ENCODE measurements around the gene ESD. TPM values are rescaled to one million over a fixed set of nuclear protein-coding genes. Genes with fewer than 3 reads are reported as not detected.

Gene ESD
- total RNA-seq, 1 experiment from 2014 or later: 58.7 TPM

DNA sequence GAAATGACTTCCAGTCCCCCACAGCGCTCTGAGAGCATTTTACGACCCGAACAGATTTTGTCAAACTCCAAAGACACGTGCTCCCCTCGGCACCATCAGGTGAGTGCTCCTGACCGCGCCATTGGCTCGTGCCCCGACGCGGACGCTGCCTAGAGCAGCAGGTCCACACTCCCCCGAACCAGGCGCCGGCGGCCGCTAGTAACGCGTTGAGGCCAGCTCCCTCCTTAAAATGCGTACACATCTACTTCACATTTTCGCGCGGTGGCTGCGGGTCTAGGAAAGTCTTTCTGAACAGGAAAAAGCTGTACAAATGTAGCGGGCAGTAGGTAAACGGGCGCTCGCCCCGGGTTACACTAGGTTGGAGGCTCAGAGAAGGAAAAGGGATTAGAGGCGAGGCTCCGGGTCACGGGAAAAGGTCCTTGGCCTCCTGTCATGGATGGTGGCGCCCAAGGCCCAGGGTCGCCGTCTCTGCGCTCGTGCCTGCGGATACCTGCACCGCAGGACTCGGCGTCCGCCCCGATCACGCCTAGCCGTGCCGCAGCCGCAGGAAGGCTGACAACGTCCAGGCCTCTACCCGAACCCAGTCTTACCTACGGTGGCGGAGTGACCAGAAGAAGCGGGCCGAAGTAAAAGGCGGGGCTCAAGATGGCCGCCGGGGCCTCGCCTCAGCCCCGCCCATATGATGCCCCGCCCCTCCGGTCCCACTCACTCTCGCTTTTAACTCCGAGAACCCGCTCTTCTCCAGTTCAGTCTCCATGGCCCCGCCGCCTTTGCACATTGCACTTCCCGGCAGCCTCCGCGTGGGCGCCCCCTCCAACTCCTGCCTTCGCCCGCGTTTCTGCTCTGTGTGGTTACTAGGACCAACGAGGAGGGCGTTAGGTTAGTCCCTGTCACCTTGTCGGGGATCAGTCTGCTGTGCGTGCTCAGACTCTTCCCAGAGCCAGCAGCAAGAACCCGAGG lies at the start of gene ESD (continued):
- TF ChIP-seq NFE2L1 (CRISPR knock-in tag; IDR thresholded peaks at IDR 0.05) (peak; percentile 77; the same call in 1 of the 2 replicates), KAT7 (CRISPR knock-in tag; IDR thresholded peaks at IDR 0.05; ENCODE audit: borderline replicate concordance) (0 out of 2 replicates have a peak, but pooled peaks have one; percentile 52), ZNF232 (CRISPR knock-in tag; IDR thresholded peaks at IDR 0.05) (peak; percentile 68; the same call in 1 of the 2 replicates), EMX1 (CRISPR knock-in tag; IDR thresholded peaks at IDR 0.05) (0 out of 2 replicates have a peak, but pooled peaks have one; percentile 40), SMAD4 (CRISPR knock-in tag; IDR thresholded peaks at IDR 0.05) (0 out of 2 replicates have a peak, but pooled peaks have one; percentile 29), ZNF263 (CRISPR knock-in tag; IDR thresholded peaks at IDR 0.05; ENCODE audit: low read depth) (peak; percentile 44; the same call in 1 of the 2 replicates), ZBTB21 (CRISPR knock-in tag; IDR thresholded peaks at IDR 0.05; ENCODE audit: borderline replicate concordance) (0 out of 2 replicates have a peak, but pooled peaks have one; percentile 37), TEAD1 (CRISPR knock-in tag; IDR thresholded peaks at IDR 0.05) (peak; percentile 89), GABPB1 (CRISPR knock-in tag; IDR thresholded peaks at IDR 0.05) (0 out of 2 replicates have a peak, but pooled peaks have one; percentile 45), CREB1 (CRISPR knock-in tag; IDR thresholded peaks at IDR 0.05) (peak; percentile 73), MXD4 (CRISPR knock-in tag; IDR thresholded peaks at IDR 0.05; ENCODE audit: borderline replicate concordance) (no peak), NR2C2 (CRISPR knock-in tag; IDR thresholded peaks at IDR 0.05) (peak; percentile 18; the same call in 1 of the 2 replicates), TEAD4 (CRISPR knock-in tag; IDR thresholded peaks at IDR 0.05) (peak; percentile 32; the same call in 1 of the 2 replicates), ZNF317 (CRISPR knock-in tag; IDR thresholded peaks at IDR 0.05; ENCODE audit: borderline replicate concordance, low read depth) (no peak), JAZF1 (CRISPR knock-in tag; IDR thresholded peaks at IDR 0.05) (no peak), SP1 (CRISPR knock-in tag; conservative IDR thresholded peaks at IDR 0.05) (peak; percentile 44; the same call in 1 of the 2 replicates), NFYB (CRISPR knock-in tag; conservative IDR thresholded peaks at IDR 0.05; ENCODE audit: low read depth) (peak; percentile 56; the same call in 1 of the 2 replicates), ETV6 (CRISPR knock-in tag; IDR thresholded peaks at IDR 0.05) (peak; percentile 73; the same call in 1 of the 2 replicates), NFATC4 (CRISPR knock-in tag; IDR thresholded peaks at IDR 0.05) (no peak)
- TF ChIP-seq, protein P1, sequence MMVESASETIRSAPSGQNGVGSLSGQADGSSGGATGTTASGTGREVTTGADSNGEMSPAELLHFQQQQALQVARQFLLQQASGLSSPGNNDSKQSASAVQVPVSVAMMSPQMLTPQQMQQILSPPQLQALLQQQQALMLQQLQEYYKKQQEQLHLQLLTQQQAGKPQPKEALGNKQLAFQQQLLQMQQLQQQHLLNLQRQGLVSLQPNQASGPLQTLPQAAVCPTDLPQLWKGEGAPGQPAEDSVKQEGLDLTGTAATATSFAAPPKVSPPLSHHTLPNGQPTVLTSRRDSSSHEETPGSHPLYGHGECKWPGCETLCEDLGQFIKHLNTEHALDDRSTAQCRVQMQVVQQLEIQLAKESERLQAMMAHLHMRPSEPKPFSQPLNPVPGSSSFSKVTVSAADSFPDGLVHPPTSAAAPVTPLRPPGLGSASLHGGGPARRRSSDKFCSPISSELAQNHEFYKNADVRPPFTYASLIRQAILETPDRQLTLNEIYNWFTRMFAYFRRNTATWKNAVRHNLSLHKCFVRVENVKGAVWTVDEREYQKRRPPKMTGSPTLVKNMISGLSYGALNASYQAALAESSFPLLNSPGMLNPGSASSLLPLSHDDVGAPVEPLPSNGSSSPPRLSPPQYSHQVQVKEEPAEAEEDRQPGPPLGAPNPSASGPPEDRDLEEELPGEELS (CRISPR knock-in tag; IDR thresholded peaks at IDR 0.05): peak; percentile 76
- TF ChIP-seq, protein P2, sequence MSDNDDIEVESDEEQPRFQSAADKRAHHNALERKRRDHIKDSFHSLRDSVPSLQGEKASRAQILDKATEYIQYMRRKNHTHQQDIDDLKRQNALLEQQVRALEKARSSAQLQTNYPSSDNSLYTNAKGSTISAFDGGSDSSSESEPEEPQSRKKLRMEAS (CRISPR knock-in tag; IDR thresholded peaks at IDR 0.05): peak; percentile 93
- TF ChIP-seq, protein P3, sequence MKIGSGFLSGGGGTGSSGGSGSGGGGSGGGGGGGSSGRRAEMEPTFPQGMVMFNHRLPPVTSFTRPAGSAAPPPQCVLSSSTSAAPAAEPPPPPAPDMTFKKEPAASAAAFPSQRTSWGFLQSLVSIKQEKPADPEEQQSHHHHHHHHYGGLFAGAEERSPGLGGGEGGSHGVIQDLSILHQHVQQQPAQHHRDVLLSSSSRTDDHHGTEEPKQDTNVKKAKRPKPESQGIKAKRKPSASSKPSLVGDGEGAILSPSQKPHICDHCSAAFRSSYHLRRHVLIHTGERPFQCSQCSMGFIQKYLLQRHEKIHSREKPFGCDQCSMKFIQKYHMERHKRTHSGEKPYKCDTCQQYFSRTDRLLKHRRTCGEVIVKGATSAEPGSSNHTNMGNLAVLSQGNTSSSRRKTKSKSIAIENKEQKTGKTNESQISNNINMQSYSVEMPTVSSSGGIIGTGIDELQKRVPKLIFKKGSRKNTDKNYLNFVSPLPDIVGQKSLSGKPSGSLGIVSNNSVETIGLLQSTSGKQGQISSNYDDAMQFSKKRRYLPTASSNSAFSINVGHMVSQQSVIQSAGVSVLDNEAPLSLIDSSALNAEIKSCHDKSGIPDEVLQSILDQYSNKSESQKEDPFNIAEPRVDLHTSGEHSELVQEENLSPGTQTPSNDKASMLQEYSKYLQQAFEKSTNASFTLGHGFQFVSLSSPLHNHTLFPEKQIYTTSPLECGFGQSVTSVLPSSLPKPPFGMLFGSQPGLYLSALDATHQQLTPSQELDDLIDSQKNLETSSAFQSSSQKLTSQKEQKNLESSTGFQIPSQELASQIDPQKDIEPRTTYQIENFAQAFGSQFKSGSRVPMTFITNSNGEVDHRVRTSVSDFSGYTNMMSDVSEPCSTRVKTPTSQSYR (CRISPR knock-in tag; IDR thresholded peaks at IDR 0.05): peak; percentile 70
- TF ChIP-seq, protein P4, sequence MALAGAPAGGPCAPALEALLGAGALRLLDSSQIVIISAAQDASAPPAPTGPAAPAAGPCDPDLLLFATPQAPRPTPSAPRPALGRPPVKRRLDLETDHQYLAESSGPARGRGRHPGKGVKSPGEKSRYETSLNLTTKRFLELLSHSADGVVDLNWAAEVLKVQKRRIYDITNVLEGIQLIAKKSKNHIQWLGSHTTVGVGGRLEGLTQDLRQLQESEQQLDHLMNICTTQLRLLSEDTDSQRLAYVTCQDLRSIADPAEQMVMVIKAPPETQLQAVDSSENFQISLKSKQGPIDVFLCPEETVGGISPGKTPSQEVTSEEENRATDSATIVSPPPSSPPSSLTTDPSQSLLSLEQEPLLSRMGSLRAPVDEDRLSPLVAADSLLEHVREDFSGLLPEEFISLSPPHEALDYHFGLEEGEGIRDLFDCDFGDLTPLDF (CRISPR knock-in tag; IDR thresholded peaks at IDR 0.05): peak; percentile 57; the same call in 1 of the 2 replicates
- TF ChIP-seq, protein P5, sequence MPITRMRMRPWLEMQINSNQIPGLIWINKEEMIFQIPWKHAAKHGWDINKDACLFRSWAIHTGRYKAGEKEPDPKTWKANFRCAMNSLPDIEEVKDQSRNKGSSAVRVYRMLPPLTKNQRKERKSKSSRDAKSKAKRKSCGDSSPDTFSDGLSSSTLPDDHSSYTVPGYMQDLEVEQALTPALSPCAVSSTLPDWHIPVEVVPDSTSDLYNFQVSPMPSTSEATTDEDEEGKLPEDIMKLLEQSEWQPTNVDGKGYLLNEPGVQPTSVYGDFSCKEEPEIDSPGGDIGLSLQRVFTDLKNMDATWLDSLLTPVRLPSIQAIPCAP (CRISPR knock-in tag; IDR thresholded peaks at IDR 0.05): 0 out of 2 replicates have a peak, but pooled peaks have one; percentile 75
- TF ChIP-seq, protein P6, sequence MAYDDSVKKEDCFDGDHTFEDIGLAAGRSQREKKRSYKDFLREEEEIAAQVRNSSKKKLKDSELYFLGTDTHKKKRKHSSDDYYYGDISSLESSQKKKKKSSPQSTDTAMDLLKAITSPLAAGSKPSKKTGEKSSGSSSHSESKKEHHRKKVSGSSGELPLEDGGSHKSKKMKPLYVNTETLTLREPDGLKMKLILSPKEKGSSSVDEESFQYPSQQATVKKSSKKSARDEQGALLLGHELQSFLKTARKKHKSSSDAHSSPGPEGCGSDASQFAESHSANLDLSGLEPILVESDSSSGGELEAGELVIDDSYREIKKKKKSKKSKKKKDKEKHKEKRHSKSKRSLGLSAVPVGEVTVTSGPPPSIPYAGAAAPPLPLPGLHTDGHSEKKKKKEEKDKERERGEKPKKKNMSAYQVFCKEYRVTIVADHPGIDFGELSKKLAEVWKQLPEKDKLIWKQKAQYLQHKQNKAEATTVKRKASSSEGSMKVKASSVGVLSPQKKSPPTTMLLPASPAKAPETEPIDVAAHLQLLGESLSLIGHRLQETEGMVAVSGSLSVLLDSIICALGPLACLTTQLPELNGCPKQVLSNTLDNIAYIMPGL (CRISPR knock-in tag; IDR thresholded peaks at IDR 0.05): 0 out of 2 replicates have a peak, but pooled peaks have one; percentile 32
- TF ChIP-seq, protein P7, sequence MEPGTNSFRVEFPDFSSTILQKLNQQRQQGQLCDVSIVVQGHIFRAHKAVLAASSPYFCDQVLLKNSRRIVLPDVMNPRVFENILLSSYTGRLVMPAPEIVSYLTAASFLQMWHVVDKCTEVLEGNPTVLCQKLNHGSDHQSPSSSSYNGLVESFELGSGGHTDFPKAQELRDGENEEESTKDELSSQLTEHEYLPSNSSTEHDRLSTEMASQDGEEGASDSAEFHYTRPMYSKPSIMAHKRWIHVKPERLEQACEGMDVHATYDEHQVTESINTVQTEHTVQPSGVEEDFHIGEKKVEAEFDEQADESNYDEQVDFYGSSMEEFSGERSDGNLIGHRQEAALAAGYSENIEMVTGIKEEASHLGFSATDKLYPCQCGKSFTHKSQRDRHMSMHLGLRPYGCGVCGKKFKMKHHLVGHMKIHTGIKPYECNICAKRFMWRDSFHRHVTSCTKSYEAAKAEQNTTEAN (CRISPR knock-in tag; IDR thresholded peaks at IDR 0.05): 0 out of 2 replicates have a peak, but pooled peaks have one; percentile 49
- TF ChIP-seq, protein P8, sequence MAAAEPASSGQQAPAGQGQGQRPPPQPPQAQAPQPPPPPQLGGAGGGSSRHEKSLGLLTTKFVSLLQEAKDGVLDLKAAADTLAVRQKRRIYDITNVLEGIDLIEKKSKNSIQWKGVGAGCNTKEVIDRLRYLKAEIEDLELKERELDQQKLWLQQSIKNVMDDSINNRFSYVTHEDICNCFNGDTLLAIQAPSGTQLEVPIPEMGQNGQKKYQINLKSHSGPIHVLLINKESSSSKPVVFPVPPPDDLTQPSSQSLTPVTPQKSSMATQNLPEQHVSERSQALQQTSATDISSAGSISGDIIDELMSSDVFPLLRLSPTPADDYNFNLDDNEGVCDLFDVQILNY (CRISPR knock-in tag; IDR thresholded peaks at IDR 0.05): no peak

Data from WTC11 (cell line).